Subcutaneous abdominal adipose tissue (tissue), 5 donors: ENCODE data around the gene TFG.
"Not testable (repeated sequence)": the region's sequence is repeated elsewhere in the genome, so short reads cannot be mapped to it uniquely, and the experiment has no call there.

Experiments used
- H3K27ac ChIP-seq: one replicate; pipeline ENCODE4 v1.7.0; 2013; ENCODE audit warnings: low read depth, mild to moderate bottlenecking, inconsistent platforms, low read length, moderate library complexity
- H3K27me3 ChIP-seq, 5 donors: one replicate each; pipeline ENCODE4 v1.7.0; 2013; ENCODE audit warnings: low read length in 5 of 5, inconsistent platforms in 1 of 5; ENCODE audit not compliant: control insufficient read depth in 5 of 5, insufficient read depth in 4 of 5
- H3K36me3 ChIP-seq, 5 donors: one replicate each; pipeline ENCODE4 v1.7.0; 2013; ENCODE audit warnings: low read length in 5 of 5; ENCODE audit not compliant: control insufficient read depth in 5 of 5, insufficient read depth in 5 of 5
- H3K4me1 ChIP-seq, 5 donors: one replicate each; pipeline ENCODE4 v1.7.0; 2013; ENCODE audit warnings: low read length in 5 of 5, mild to moderate bottlenecking in 3 of 5, moderate library complexity in 1 of 5; ENCODE audit not compliant: control insufficient read depth in 5 of 5, insufficient read depth in 5 of 5
- H3K4me3 ChIP-seq, 5 donors: one replicate each; pipeline ENCODE4 v1.7.0; 2013; ENCODE audit warnings: low read length in 5 of 5, low read depth in 1 of 5
- H3K9ac ChIP-seq, 5 donors: one replicate each; pipeline ENCODE4 v1.7.0; 2013; ENCODE audit warnings: low read length in 5 of 5, mild to moderate bottlenecking in 4 of 5, moderate library complexity in 3 of 5
- H3K9me3 ChIP-seq, 5 donors: one replicate each; pipeline ENCODE4 v1.7.0; 2013; ENCODE audit warnings: low read length in 5 of 5; ENCODE audit not compliant: control insufficient read depth in 5 of 5
- donor health status: healthy.
- donor health status: healthy.
- donor health status: healthy.
- donor health status: healthy.
- donor health status: healthy.

TFG gene

DNA sequence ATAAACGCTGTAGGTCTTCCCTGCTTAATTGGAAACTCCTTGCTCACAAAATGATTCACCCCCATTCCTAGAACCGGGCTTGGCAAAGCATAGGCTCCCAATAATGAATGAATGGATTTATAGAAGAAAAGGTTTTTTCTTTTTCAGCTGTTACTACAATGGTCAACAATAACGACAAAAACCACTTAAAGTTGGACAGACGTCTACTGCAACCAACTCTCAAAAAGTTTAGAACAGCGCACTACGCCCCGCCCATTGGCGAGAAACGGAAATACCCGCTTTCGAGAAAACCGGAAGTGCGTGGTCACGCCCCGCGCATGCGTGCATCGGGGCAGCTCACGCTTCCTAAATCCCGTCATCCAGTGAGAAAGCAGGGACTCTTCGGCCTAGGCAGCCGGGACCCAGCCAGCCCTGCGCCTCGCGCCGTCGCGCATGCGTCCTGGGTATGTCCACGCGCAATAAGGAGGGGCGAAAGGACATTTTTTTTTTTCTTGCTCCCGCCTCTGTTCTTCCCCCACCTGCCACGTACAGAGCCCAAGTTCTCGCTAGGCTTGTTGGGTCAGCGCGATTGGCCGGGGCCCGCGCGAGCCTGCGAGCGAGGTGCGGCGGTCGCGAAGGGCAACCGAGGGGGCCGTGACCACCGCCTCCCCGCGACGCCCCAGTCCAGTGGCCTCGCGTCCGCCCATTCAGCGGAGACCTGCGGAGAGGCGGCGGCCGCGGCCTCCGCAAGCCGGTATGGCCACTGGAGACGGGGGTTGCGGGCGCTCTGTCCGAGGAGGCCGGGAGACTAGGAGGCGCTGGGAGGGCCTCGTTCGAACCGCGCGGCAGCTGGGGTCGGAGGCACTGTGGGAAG lies at the start of gene TFG:
TFG (plus strand) TSS at position 506 of the 853 bp plus-strand sequence. CDS start 4,192 bp downstream, outside the sequence.
- H3K27ac ChIP-seq: peak within 1 kb of the TSS; percentile 93
- peaks cover 0 to 6% (median 4%) of the 10 kb centered on the region in 5 donors for H3K36me3 ChIP-seq
- no peaks in the 10 kb centered on the region for H3K9me3 ChIP-seq
- peaks cover 0 to 7% (median 0%) of the 10 kb centered on the region in 5 donors for H3K27me3 ChIP-seq
- H3K4me3 ChIP-seq: peak within 1 kb of the TSS; percentile 71 to 86 (median 82)
- peaks cover 0 to 18% (median 16%) of the 10 kb centered on the region in 5 donors for H3K4me1 ChIP-seq
- H3K9ac ChIP-seq: peak within 1 kb of the TSS; percentile 74 to 94 (median 92)

DNA sequence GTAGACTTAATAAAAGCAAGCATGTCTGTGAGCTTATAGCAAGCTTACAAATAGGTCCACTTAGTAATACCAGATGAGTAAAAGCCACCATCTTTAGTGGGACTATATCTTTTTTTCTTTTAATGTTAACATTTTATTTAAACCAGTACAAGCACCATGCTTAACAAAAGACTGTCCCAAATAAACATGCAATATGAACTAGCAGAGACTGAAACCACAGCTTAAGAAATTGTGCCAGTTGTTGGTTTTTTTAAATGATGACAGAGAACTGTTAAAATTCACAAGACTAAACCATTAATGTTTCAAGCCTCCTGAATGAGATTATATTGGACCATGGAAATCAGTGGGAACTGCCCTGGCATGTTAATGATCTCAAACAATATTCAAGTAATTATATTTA lies 48.0 kb upstream of the TFG start:
- not testable (repeated sequence) for H3K4me1 ChIP-seq, H3K9ac ChIP-seq, H3K36me3 ChIP-seq, H3K9me3 ChIP-seq, H3K27ac ChIP-seq, H3K4me3 ChIP-seq, H3K27me3 ChIP-seq

DNA sequence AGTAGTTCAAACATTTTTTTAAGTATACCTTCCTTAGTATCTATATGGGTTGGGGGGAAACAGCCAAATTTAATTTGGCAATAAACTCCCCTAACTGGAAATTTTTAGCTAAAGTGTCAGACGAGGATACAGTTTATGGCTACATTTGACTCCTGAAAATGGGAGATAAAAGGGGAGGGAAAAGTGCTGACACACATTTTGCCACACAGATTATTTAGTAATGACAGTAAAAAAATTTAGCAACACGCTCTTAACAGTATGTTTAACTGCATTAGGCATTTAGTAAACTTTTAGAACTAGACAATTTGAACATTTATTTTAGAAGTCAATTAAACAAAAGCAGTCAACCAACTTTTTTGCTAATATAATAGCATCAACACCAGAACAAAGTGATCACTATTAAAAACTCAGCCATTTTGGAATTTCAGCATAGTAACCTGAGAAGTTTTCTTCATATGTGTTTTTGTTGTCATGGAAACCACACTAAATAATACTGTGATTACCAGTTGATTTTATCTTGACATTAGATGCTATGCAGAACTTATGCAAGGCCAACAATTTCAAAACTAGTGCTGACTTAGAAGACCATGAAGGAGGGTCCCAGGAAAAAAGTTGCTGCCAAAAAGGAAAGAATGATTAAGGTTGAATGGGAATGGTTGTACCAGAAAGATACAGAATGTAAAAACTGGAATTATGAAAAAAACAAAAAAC lies 47.0 kb upstream of the TFG start:
- H3K9ac ChIP-seq: no peak overlapping the region
- H3K27ac ChIP-seq: no peak overlapping the region
- peaks cover 0 to under 1% (median 0%) of the 10 kb centered on the region in 5 donors for H3K9me3 ChIP-seq
- H3K27me3 ChIP-seq: no peaks in the 10 kb centered on the region
- H3K4me1 ChIP-seq: no peaks in the 10 kb centered on the region
- H3K36me3 ChIP-seq: no peaks in the 10 kb centered on the region
- H3K4me3 ChIP-seq: no peak overlapping the region

DNA sequence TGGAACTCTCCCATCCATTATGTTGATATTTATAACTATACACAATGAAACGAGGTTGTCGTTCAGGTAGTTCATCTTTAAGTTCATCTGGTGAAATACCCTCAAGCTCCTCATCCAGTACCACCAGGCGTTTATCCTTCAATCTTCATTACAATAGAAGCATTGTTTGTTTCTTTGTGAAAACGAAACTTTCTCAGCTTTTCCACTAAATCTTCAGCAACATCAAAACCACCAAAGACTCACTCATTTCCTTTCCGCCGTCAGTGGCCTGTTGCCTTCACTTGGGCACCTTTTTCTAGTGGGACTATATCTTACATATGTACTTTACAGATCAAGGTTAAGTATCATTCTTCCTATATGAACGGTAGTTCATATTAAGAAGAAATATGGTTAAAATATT lies 44.1 kb upstream of the TFG start:
- Histone ChIP-seq H3K27ac (no peak overlapping the region), H3K9me3 (peaks cover 0 to 8% (median 2%) of the 10 kb centered on the region in 5 donors)

DNA sequence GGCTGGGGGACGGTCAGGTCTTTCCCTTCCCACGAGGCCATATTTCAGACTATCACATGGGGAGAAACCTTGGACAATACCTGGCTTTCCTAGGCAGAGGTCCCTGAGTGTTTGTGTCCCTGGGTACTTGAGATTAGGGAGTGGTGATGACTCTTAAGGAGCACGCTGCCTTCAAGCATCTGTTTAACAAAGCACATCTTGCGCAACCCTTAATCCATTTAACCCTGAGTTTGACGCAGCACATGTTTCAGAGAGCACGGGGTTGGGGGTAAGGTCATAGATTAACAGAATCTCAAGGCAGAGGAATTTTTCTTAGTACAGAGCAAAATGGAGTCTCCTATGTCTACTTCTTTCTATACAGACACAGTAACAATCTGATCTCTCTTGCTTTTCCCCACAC lies 42.6 kb upstream of the TFG start:
- not testable (repeated sequence) for H3K4me3 ChIP-seq, H3K9me3 ChIP-seq, H3K9ac ChIP-seq, H3K4me1 ChIP-seq, H3K36me3 ChIP-seq, H3K27ac ChIP-seq, H3K27me3 ChIP-seq

More for the DNA sequence above, 44.1 kb upstream of the TFG start:
- Histone ChIP-seq H3K9ac (no peak overlapping the region), H3K4me1 (no peaks in the 10 kb centered on the region), H3K27me3 (no peaks in the 10 kb centered on the region), H3K4me3 (no peak overlapping the region), H3K36me3 (no peaks in the 10 kb centered on the region)

DNA sequence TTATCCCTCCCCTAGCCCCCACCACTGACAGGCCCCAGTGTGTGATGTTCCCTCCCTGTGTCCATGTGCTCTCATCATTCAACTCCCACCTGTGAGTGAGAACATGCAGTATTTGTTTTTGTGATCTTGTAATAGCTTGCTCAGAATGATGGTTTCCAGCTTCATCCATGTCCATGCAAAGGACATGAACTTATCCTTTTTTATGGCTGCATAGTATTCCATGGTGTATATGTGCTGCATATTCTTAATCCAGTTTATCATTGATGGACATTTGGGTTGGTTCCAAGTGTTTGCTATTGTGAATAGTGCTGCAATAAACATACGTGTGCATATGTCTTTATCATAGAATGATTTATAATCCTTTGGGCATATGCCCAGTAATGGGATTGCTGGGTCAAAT lies 42.0 kb upstream of the TFG start:
- H3K9me3 ChIP-seq, H3K36me3 ChIP-seq, H3K9ac ChIP-seq, H3K27me3 ChIP-seq, H3K4me3 ChIP-seq, H3K27ac ChIP-seq, H3K4me1 ChIP-seq: not testable (repeated sequence)

DNA sequence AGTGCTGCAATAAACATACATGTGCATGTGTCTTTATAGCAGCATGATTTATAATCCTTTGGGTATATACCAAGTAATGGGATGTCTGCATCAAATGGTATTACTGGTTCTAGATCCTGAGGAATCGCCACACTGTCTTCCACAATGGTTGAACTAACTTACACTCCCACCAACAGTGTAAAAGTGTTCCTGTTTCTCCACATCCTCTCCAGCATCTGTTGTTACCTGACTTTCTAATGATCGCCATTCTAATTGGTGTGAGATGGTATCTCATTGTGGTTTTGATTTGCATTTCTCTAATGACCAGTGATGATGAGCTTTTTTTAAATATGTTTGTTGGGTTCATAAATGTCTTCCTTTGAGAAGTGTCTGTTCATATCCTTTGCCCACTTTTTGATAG lies 38.3 kb upstream of the TFG start:
- not testable (repeated sequence) for H3K27ac ChIP-seq, H3K4me3 ChIP-seq, H3K36me3 ChIP-seq, H3K9ac ChIP-seq, H3K9me3 ChIP-seq, H3K27me3 ChIP-seq, H3K4me1 ChIP-seq

DNA sequence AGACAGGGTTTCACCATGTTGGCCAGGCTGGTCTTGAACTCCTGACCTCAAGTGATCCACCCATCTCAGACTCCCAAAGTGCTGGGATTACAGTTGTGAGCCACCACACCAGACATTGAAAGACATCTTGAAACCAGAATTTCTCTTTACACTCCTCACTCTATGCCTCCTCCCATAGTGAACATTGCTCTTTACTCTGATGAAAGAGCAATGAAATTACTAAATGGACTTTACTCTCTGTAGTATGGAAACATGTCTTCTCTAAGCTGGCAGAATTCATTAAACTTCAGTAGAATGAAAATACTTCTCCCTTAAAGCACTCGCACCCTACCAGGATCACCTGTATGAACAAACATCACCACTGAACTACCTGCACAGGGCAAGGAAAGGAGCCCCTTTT lies 27.8 kb upstream of the TFG start:
- H3K4me3 ChIP-seq: no peak overlapping the region

DNA sequence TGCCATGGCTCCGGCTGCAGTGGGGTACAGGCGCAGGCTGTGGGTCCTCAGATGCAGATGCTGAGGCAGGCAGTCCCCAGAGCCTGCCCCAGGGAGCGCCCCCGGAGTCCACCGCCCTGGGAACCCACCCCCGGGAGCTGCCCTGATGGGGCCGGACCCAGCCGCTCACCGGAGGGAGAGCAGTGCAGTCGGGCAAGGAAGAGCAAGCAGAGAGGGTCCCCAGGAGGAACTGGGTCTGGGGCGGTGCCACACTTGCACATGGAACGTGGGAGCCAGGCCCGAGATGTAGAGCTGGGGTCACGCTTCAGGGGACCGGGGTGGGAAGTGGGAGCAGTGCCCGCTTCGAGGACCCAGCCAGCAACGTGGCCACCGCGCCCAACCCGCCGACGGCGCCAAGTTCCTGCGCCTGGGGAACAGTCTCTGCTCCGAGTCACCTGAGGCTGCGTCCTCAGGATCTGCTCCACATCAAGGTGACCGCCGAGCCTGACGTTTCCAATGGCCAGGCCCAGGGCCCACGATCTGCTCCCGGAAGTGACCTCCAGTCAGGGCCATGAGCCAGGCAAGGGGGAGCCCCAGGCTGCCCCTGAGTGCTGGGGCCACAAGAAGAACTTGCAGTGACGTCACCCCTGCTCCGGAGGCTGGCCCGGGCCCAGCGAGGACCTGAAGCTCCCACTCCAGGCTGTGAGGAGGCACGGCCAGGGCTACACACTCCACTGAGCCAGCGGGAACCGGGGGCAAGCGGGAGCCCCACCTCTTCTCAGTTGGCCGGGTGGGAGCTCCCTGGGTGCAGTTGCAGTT lies 27.0 kb upstream of the TFG start:
- Histone ChIP-seq H3K27me3 (no peaks in the 10 kb centered on the region), H3K4me1 (no peaks in the 10 kb centered on the region), H3K36me3 (no peaks in the 10 kb centered on the region), H3K4me3 (peak overlapping the region in 4 of 5 donors; percentile 17 to 35 (median 28)), H3K9ac (no peak overlapping the region), H3K9me3 (peaks cover 0 to 2% (median 0%) of the 10 kb centered on the region in 5 donors), H3K27ac (no peak overlapping the region)

More for the DNA sequence above, 27.8 kb upstream of the TFG start:
- Histone ChIP-seq H3K27me3 (no peaks in the 10 kb centered on the region), H3K36me3 (no peaks in the 10 kb centered on the region), H3K9me3 (peaks cover 0 to 2% (median 0%) of the 10 kb centered on the region in 5 donors), H3K27ac (no peak overlapping the region), H3K4me1 (no peaks in the 10 kb centered on the region), H3K9ac (no peak overlapping the region)
